ENCODE data around the gene TFIP11.

Gene TFIP11

GRCh38 chr22:26512149-26512793 lies at the start of gene TFIP11:
Gene TFIP11, minus strand, starts transcription at chr22:26512473. Its CDS starts 2,201 bp downstream, at chr22:26510272.
- peak; percentile 97 for DNase-seq

- no peak for DNase-seq
These were observed 49.6 kb upstream of the TFIP11 start for GRCh38 chr22:26561756-26562417.

- no peak for DNase-seq
These were observed 47.8 kb upstream of the TFIP11 start for GRCh38 chr22:26559961-26560575.

- no peak for DNase-seq
These were observed 46.1 kb upstream of the TFIP11 start for GRCh38 chr22:26558248-26558895.

GRCh38 chr22:26556904-26557303 lies 44.6 kb upstream of the TFIP11 start:
- DNase-seq, result no peak

- no peak for DNase-seq
These were observed 43.2 kb upstream of the TFIP11 start for GRCh38 chr22:26555478-26555877.

GRCh38 chr22:26554956-26555355 lies 42.7 kb upstream of the TFIP11 start:
- DNase-seq, result no peak

- no peak for DNase-seq
These were observed 40.9 kb upstream of the TFIP11 start for GRCh38 chr22:26553056-26553752.

GRCh38 chr22:26552466-26552865 lies 40.2 kb upstream of the TFIP11 start:
- DNase-seq, result no peak

GRCh38 chr22:26551568-26551967 lies 39.3 kb upstream of the TFIP11 start:
- DNase-seq, result no peak

- DNase-seq, result peak; percentile 34
These were observed 38.3 kb upstream of the TFIP11 start for GRCh38 chr22:26550498-26551033.

- no peak for DNase-seq
These were observed 37.7 kb upstream of the TFIP11 start for GRCh38 chr22:26549902-26550497.

- DNase-seq, result peak; percentile 30
These were observed 36.7 kb upstream of the TFIP11 start for GRCh38 chr22:26548984-26549383.

GRCh38 chr22:26548303-26548702 lies 36.0 kb upstream of the TFIP11 start:
- no peak for DNase-seq

- DNase-seq, result no peak
These were observed 35.6 kb upstream of the TFIP11 start for GRCh38 chr22:26547837-26548236.

GRCh38 chr22:26547426-26547825 lies 35.2 kb upstream of the TFIP11 start:
- DNase-seq, result no peak

- no peak for DNase-seq
These were observed 34.0 kb upstream of the TFIP11 start for GRCh38 chr22:26546282-26546681.

GRCh38 chr22:26545827-26546226 lies 33.6 kb upstream of the TFIP11 start:
- no peak for DNase-seq

- DNase-seq, result no peak
These were observed 33.1 kb upstream of the TFIP11 start for GRCh38 chr22:26545385-26545784.

- no peak for DNase-seq
These were observed 32.2 kb upstream of the TFIP11 start for GRCh38 chr22:26544489-26544888.

- DNase-seq, result no peak
These were observed 30.6 kb upstream of the TFIP11 start for GRCh38 chr22:26542831-26543230.

GRCh38 chr22:26541167-26541819 lies 29.0 kb upstream of the TFIP11 start:
- no peak for DNase-seq

Measured in eye (tissue), 1 donor.